CD14-positive monocyte (primary cell): ENCODE results near the gene ZSCAN22. TPM values are rescaled to one million over a fixed set of nuclear protein-coding genes. Genes with fewer than 3 reads are reported as not detected.

Experiments
- DNase-seq, 3 donors: peaks; one replicate each; pipeline ENCODE4 v3.0.0-alpha.2; 2011 to 2022
- H2AFZ ChIP-seq: 2 replicates; pipeline ENCODE4 v1.6.0; 2012; ENCODE audit warnings: mild to moderate bottlenecking, low read depth, low read length, inconsistent platforms; ENCODE audit not compliant: insufficient read depth, poor library complexity, severe bottlenecking
- H3K27ac ChIP-seq, 2 donors: 1 replicate in 1 of 2; 2 replicates in 1 of 2; pipeline ENCODE4 v1.5.1; 2012 to 2013; ENCODE audit warnings: low read length in 2 of 2, control low read depth in 1 of 2, inconsistent platforms in 1 of 2, low read depth in 1 of 2, mild to moderate bottlenecking in 1 of 2
- H3K27me3 ChIP-seq, 2 donors: one replicate each; pipeline versions ENCODE4 v1.6.0 to v1.6.1; 2011 to 2013; ENCODE audit warnings: low read length in 2 of 2; ENCODE audit not compliant: control insufficient read depth in 2 of 2, insufficient read depth in 2 of 2
- H3K36me3 ChIP-seq, 2 donors: replicated peaks in 1 of 2; 1 replicate in 1 of 2; 2 replicates in 1 of 2; pipeline versions ENCODE4 v1.5.1 to v1.6.1; 2012 to 2013; ENCODE audit warnings: low read length in 2 of 2, control low read depth in 1 of 2, inconsistent platforms in 1 of 2, mild to moderate bottlenecking in 1 of 2; ENCODE audit not compliant: insufficient read depth in 2 of 2, control insufficient read depth in 1 of 2
- H3K4me1 ChIP-seq, 2 donors: 1 replicate in 1 of 2; 2 replicates in 1 of 2; pipeline versions ENCODE4 v1.5.1 to v1.6.1; 2012 to 2013; ENCODE audit warnings: low read length in 2 of 2, control low read depth in 1 of 2, inconsistent platforms in 1 of 2, mild to moderate bottlenecking in 1 of 2, moderate library complexity in 1 of 2; ENCODE audit not compliant: insufficient read depth in 2 of 2, control insufficient read depth in 1 of 2
- H3K4me2 ChIP-seq: replicated peaks from 2 replicates; pipeline ENCODE3; 2012; ENCODE audit warnings: low read length, moderate library complexity, mild to moderate bottlenecking; ENCODE audit not compliant: poor library complexity, severe bottlenecking; ENCODE audit errors: extremely low read depth
- H3K4me3 ChIP-seq, 3 experiments: fragments of 200-600 bp in 1 of 3; sonication (generic) in 1 of 3; replicated peaks in 1 of 3; 1 replicate in 2 of 3; 2 replicates in 1 of 3; pipeline ENCODE4 v1.5.1; 2011 to 2013; ENCODE audit warnings: low read length in 3 of 3, mild to moderate bottlenecking in 3 of 3, control low read depth in 2 of 3, low read depth in 2 of 3, inconsistent platforms in 1 of 3, moderate library complexity in 1 of 3
- H3K79me2 ChIP-seq: 2 replicates; pipeline ENCODE4 v1.6.0; 2012; ENCODE audit warnings: mild to moderate bottlenecking, control low read depth, inconsistent platforms, low read length, moderate library complexity; ENCODE audit not compliant: insufficient read depth
- H3K9ac ChIP-seq: 2 replicates; pipeline ENCODE4 v1.6.0; 2017; ENCODE audit warnings: low read length, mild to moderate bottlenecking; ENCODE audit not compliant: insufficient read depth, poor library complexity, severe bottlenecking
- H3K9me3 ChIP-seq, 2 donors: replicated peaks in 1 of 2; 1 replicate in 1 of 2; 2 replicates in 1 of 2; pipeline versions ENCODE4 v1.5.1 to v1.6.1; 2012 to 2013; ENCODE audit warnings: low read length in 2 of 2, control low read depth in 1 of 2; ENCODE audit not compliant: control insufficient read depth in 1 of 2, insufficient read depth in 1 of 2
- H4K20me1 ChIP-seq: 2 replicates; pipeline ENCODE4 v1.6.0; 2012; ENCODE audit warnings: mild to moderate bottlenecking, low read length, control low read depth, moderate library complexity; ENCODE audit not compliant: insufficient read depth
- H3K27ac Mint-ChIP-seq, 7 donors: one replicate each; pipeline ENCODE4 v1.8.0; 2020; ENCODE audit warnings: mild to moderate bottlenecking in 7 of 7, mixed read lengths in 7 of 7, moderate library complexity in 6 of 7, inconsistent platforms in 2 of 7
- H3K27me3 Mint-ChIP-seq, 3 donors: one replicate each; pipeline ENCODE4 v1.8.0; 2021 to 2022; ENCODE audit warnings: low read depth in 3 of 3, mild to moderate bottlenecking in 3 of 3, mixed read lengths in 3 of 3, moderate library complexity in 3 of 3, inconsistent platforms in 1 of 3
- H3K36me3 Mint-ChIP-seq, 2 donors: one replicate each; pipeline ENCODE4 v1.8.0; 2020; ENCODE audit warnings: mixed read lengths in 2 of 2, inconsistent platforms in 1 of 2, mild to moderate bottlenecking in 1 of 2
- H3K4me1 Mint-ChIP-seq: one replicate; pipeline ENCODE4 v1.8.0; 2020; ENCODE audit warnings: mild to moderate bottlenecking, mixed read lengths
- H3K4me3 Mint-ChIP-seq, 2 donors: one replicate each; pipeline ENCODE4 v1.8.0; 2020; ENCODE audit warnings: mild to moderate bottlenecking in 2 of 2, mixed read lengths in 2 of 2, moderate library complexity in 1 of 2
- H3K9me3 Mint-ChIP-seq, 7 donors: one replicate each; pipeline ENCODE4 v1.8.0; 2020 to 2022; ENCODE audit warnings: mixed read lengths in 7 of 7, mild to moderate bottlenecking in 6 of 7, moderate library complexity in 6 of 7, inconsistent platforms in 2 of 7
- CTCF ChIP-seq: fragments of 200-600 bp; IDR thresholded peaks from one replicate; pipeline ENCODE4 v1.8.0; 2022; ENCODE audit warnings: antibody characterized with exemption, mild to moderate bottlenecking
- WGBS: methylation state at CpG from one replicate; pipeline ENCODE4 v1.1.5; 2013; ENCODE audit warnings: missing lambda C conversion rate; ENCODE audit not compliant: insufficient coverage; 5-methylcytosine and 5-hydroxymethylcytosine counted together
- intact Hi-C, 2 donors: fragments of 100-400 bp; cut with micrococcal nuclease; formaldehyde crosslinking; loops; one replicate each; pipeline versions ENCODE4 v1.15.0 to v1.15.1; 2023
- polyA plus RNA-seq, 3 donors: library from polyadenylated mRNA; depleted of rRNA in 1 of 3; unstranded in 2 of 3; stranded (reverse) in 1 of 3; fragments of 300-500 nt in 2 of 3; fragments of >200 nt in 1 of 3; fragmentation: Illumina TruSeq in 2 of 3; gene quantifications; 1 replicate in 2 of 3; 2 replicates in 1 of 3; pipeline ENCODE4 v1.2.3, GENCODE V29; 2012 to 2021

The ZSCAN22 gene
- polyA plus RNA-seq, 3 donors: 0.58 to 1.2 (median 0.99) TPM

GRCh38 chr19:58332697-58333096, 5.9 kb downstream of the ZSCAN22 start:
- H3K4me3 ChIP-seq: no peak overlapping the region
- no peak for DNase-seq
- H3K79me2 ChIP-seq: peaks cover 11% of the 10 kb centered on the region
- H3K27me3 Mint-ChIP-seq: peaks cover 0 to 2% (median 1%) of the 10 kb centered on the region in 3 donors
- no peaks in the 10 kb centered on the region for H3K27me3 ChIP-seq
- H3K9me3 Mint-ChIP-seq: no peaks in the 10 kb centered on the region
- H3K4me1 ChIP-seq: peaks cover 4 to 6% of the 10 kb centered on the region in 2 donors
- H3K36me3 Mint-ChIP-seq: peaks cover 25 to 28% of the 10 kb centered on the region in 2 donors
- peaks cover 13 to 28% of the 10 kb centered on the region in 2 donors for H3K36me3 ChIP-seq
- H3K9me3 ChIP-seq: no peaks in the 10 kb centered on the region
- H3K27ac Mint-ChIP-seq: no peak overlapping the region
- H3K4me3 Mint-ChIP-seq: no peak overlapping the region
- H3K4me2 ChIP-seq: no peak overlapping the region
- H3K27ac ChIP-seq: no peak overlapping the region
- H4K20me1 ChIP-seq: no peaks in the 10 kb centered on the region
- no peak for TF ChIP-seq CTCF
- H3K9ac ChIP-seq: no peak overlapping the region
- no peak overlapping the region for H2AFZ ChIP-seq
- no CpG with 5 or more reads among the region's 1 CpG for WGBS
- intact Hi-C loops: no loop called here
- peaks cover 6% of the 10 kb centered on the region for H3K4me1 Mint-ChIP-seq

- Histone ChIP-seq H3K9ac (no peak overlapping the region), H3K9me3 (peaks cover 4 to 13% of the 10 kb centered on the region in 2 donors), H4K20me1 (no peaks in the 10 kb centered on the region), H2AFZ (no peak overlapping the region), H3K27ac (no peak overlapping the region), H3K4me1 (no peaks in the 10 kb centered on the region), H3K79me2 (no peaks in the 10 kb centered on the region), H3K36me3 (peaks cover 27 to 49% of the 10 kb centered on the region in 2 donors), H3K27me3 (no peaks in the 10 kb centered on the region), H3K4me2 (no peak overlapping the region), H3K4me3 (no peak overlapping the region)
- Mint-ChIP-seq H3K4me1 (no peaks in the 10 kb centered on the region), H3K27ac (peak overlapping the region in 1 of 7 donors; percentile 42), H3K36me3 (peaks cover 40 to 46% of the 10 kb centered on the region in 2 donors), H3K9me3 (peaks cover 0 to 13% (median 7%) of the 10 kb centered on the region in 7 donors), H3K4me3 (no peak overlapping the region), H3K27me3 (peaks cover 0 to 2% (median 1%) of the 10 kb centered on the region in 3 donors)
- TF ChIP-seq CTCF: no peak
- 93% methylated on average over 16 of the region's 19 CpGs for WGBS
- intact Hi-C loops: no loop called here
- DNase-seq: no peak
These were observed 8.0 kb downstream of the ZSCAN22 start for GRCh38 chr19:58334691-58335249.
